Fibroblast of skin of back (primary cell): ENCODE results near the gene B3GALT5. TPM values are rescaled to one million over a fixed set of nuclear protein-coding genes. Genes with fewer than 3 reads are reported as not detected.
A peak's percentile ranks its signal among the peaks of the same experiment; 100 is the strongest.
"Not testable (repeated sequence)": the region's sequence is repeated elsewhere in the genome, so short reads cannot be mapped to it uniquely, and the experiment has no call there.

Source experiments
- DNase-seq: peaks from one replicate; pipeline ENCODE4 v3.0.0-alpha.2; 2013
- polyA plus RNA-seq, 2 experiments: library from polyadenylated mRNA; unstranded; fragments of 120-200 nt; gene quantifications; one replicate each; pipeline ENCODE4 v1.2.1, GENCODE V29; 2013; ENCODE audit not compliant: insufficient read length in 2 of 2

B3GALT5 gene, protein sequence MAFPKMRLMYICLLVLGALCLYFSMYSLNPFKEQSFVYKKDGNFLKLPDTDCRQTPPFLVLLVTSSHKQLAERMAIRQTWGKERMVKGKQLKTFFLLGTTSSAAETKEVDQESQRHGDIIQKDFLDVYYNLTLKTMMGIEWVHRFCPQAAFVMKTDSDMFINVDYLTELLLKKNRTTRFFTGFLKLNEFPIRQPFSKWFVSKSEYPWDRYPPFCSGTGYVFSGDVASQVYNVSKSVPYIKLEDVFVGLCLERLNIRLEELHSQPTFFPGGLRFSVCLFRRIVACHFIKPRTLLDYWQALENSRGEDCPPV
- 0.12 TPM for polyA plus RNA-seq (2013, experiment 1 of 2; ENCODE audit: insufficient read length)
- 0.08 TPM for polyA plus RNA-seq (2013, experiment 2 of 2; ENCODE audit: insufficient read length)

- DNase-seq: peak; percentile 48
These were observed at the start of gene B3GALT5 for GRCh38 chr21:39612233-39613040. Gene B3GALT5 (plus strand): TSS chr21:39612940. CDS start chr21:39660560, 47,620 bp downstream.

DNA sequence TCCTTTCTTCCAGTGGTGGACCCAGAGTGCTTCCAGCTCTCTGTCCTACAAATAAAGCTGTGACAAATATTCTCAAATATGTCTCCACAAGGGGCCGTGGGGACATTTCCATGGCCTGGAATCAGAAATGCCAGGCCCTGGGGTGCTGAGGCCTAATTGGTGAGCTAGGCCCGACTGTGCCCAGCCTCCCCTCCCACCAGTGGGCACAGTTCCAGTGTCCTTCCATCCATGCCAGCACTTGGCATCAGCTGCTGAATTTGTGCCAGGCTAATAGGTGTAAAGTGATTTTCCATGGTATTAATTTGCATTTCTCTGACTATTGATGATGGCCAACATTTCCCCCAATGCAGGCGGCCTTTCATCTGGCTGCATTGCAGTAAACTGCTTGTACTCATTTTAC, 48.5 kb upstream of the B3GALT5 start:
- DNase-seq: no peak

DNA sequence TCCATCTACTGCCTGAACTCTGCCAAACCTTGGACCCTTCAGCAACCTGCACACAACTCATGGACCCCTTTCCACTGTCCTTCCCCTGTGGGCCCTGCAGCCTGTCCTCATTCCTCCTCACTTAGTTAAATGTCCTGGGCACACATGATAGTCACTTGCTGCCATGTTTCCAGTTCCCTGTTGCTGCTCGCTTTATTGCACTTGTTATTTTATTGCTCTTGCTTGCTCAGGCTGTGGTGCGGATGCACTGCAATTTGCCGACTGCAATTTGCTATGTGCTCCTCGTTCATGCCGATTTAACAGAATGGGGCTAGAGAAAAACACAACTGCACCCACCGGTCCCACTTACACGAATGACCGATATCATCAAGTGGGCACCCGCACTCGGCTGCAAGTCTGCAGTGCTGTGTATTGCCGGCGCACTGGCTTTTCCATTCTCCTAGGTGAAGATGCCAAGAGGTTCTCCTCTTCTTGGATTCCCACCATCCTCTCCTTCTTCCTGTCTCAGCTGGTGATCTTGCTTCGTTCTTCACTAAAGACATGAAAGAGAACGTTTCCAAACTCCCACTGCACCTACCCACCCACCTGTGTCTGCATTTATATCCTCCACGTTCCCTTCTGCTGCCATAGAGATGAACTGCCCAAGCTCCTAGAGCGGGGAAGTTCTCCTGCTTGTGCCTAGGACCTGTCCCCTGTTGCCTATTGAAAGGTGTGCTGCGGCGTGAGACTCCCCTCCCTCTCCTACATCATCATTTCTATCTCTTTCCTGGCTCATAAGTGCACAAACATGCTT, 45.4 kb upstream of the B3GALT5 start:
- DNase-seq: no peak

DNA sequence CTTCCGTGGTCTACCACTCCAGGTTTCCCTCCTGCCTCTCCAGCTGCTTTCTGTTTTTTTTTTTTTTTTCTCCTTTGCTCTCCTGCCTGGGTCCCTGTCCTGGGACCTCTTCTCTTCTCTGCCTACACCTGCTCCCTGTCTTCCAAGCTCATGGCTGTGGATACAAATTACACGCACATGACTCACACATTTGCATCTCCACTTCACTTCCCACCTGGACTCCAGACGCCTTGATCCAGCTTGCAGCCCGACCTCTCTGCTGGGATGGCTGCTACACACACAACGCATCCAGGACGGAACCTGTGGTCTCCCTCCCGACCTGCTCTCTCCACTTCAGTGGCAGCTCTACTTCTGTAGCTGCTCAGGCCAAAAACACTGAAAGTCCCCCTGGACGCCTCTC, 44.4 kb upstream of the B3GALT5 start:
- no peak for DNase-seq

DNA sequence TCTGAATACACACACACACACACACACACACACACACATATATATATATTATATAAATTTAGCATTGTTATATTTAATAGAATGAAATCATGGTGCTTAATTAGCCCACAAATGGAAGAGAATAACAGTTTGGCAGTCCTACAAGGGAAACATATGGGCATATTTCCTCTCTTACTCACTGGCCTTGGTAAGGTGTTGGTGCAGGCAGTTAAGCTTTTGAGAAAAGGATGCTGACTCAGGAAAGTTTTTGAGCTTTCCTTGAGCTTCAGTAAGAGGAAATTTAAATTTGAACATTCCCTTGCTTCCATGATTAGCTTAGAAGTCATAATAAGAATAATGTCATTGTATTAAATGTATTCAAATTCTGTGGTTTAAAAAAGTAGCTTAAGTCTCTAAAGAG, 37.0 kb upstream of the B3GALT5 start:
- peak; percentile 29 for DNase-seq

DNA sequence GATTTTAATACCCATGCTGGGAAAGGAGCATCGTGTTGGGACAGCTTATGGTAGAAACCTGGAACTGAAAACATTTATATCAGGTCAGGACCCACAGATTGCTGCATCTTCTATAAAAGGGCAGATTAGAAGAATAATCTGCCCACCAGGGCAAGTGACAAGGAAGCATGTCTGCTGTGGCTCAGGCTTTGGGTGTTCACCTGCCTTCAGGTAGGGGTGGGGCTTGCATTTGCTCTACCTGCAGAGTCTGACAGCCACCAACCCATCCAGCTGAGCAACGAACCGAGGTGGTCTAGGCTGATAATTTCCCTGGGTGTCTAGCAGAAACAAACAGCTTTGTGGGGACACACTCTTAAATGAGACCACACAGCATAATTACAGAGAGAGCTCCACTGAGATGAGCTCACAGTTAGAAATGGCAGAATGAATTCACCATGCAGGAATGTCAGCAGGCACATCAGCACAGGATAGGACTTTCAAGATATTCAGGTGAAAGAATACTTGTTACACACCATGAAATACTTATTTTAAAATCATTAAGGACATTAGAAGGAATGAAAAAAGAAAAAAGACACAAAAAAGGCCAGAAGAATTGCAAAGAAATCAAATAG, 36.1 kb upstream of the B3GALT5 start:
- no peak for DNase-seq

- no peak for DNase-seq
These were observed 32.9 kb upstream of the B3GALT5 start for GRCh38 chr21:39579734-39580332.

DNA sequence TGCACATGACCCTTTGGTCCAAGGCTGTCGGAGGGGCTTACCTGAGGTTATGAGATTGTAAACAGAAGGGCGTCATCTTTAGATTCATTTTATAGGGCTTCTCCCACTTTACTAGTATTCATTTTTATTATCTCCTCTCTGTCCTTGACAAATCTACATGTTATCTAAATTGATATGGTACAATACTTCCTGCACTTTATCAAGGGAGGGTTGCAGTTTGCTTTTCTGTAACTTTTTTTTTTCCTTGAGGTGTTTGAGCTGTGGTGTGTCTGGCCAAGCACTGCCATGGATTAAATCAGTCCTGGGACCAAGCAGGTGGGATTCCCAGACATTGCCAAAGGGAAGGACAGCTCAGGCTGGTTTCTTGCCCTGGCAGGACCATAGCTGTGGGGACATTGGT, 32.0 kb upstream of the B3GALT5 start:
- DNase-seq: no peak

- no peak for DNase-seq
These were observed 31.3 kb upstream of the B3GALT5 start for GRCh38 chr21:39581414-39581813.

DNA sequence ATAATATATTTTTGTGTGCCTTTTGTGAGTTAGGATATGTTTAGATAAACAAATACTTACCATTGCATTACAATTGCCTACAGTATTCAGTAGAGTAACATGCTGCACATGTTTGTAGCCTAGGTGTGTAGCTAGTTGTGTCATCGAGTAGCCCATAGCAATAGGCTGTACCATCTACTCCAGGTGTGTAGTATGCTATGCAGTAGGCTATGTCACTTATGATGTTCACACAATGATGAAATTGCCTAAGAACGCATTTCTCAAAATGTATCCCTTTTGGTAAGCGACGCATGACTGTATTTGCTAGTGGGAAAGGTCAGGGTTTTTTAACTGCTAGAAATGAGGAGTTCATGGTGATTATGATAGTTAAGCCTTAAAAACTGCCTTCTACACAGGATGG, 30.0 kb upstream of the B3GALT5 start:
- DNase-seq: no peak

- DNase-seq: not testable (repeated sequence)
These were observed 29.2 kb upstream of the B3GALT5 start for GRCh38 chr21:39583586-39583985.

GRCh38 chr21:39587376-39587775, 25.4 kb upstream of the B3GALT5 start:
- no peak for DNase-seq

DNA sequence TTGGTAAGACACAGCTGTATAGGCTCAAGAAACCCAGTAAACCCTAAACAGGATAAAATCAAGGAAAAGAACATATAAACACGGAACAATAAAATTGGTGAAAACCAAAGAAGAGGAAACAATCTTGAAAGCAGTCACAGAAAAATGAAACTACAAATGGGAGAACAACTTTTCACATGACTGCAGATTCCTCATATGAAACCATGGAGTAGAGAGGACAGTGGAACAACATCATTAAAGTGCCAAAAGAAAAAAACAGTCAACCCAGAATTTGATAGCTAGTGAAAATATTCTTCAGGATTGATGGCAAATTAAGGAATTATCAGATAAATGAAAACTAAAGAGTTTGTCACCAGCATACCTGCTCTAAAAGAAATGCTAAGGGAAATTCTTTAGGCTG, 23.9 kb upstream of the B3GALT5 start:
- DNase-seq: no peak

GRCh38 chr21:39593522-39593921, 19.2 kb upstream of the B3GALT5 start:
- no peak for DNase-seq

DNA sequence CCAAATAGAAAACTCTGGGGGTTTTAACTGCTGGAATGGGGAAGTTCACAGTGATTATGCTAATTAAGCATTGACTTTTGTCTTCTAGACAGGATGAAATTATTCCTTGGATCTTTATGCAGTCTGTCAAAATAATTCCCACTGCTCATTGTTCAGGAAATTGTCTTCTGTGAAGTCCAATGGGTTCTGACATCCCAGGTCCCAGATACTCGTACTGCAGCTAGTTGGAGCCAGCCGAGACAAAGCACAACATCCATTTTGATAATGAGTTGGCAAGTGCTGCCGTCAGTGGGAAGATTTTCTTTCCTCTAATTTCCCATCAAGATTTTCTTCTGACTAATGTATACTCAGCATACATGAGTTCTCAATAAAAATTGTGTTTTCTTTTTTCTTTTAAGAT, 17.3 kb upstream of the B3GALT5 start:
- DNase-seq: no peak

DNA sequence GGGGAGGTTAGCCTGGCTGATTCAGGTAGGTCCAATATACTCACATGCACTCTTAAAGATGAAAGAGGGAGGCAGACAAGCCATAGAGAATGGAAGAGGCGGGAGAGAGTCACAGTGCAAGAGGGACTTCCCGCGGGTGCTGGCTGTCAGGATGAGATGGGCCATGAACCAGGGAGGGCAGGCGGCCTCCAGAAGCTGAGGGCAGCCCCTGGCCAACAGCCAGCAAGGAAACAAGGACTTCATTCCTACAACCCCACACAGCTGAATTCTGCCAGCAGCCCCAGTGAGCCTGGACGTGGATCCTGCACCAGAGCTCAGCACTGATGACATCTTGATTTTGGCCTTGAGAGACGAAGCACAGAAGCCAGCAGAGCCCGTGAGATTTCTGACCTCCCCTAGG, 15.1 kb upstream of the B3GALT5 start:
- DNase-seq: no peak

GRCh38 chr21:39599191-39599970, 13.4 kb upstream of the B3GALT5 start:
- no peak for DNase-seq

DNA sequence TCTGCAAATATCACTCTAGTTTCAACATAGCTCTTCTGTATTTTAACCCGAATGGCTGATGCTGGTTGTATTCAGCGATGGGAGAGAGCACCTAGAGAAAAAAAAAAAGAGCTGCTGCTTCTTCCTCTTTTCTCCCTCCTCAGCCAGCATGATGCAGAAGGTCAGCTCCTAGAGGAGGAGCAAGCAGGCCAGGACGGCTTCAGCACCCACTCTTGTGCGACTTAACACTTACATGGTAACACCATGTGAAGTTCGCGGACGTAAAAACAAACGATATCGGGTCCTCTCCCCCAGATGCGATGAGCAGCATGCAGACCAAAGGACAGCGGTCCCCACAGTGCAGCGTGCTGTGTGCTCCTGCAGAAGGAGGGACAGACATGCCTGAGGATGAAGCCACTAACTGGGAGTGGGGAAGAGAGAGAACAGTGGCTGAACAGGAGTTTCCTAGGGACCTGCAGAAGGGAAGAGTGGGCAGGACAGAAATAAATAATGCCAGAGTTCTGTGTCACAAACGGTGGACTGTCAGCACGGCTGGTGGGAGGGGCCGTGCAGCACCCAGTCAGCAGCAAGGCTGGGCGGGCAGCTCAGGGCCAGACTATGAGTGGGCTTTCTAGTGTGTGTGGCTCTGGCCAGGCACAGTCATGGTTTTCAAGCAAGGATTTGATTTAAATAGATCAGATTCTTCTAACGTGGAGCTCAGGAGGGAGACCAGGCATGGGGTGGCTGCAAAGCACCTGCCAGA, 11.4 kb upstream of the B3GALT5 start:
- DNase-seq: peak; percentile 18

GRCh38 chr21:39602076-39602689, 10.6 kb upstream of the B3GALT5 start:
- no peak for DNase-seq

DNA sequence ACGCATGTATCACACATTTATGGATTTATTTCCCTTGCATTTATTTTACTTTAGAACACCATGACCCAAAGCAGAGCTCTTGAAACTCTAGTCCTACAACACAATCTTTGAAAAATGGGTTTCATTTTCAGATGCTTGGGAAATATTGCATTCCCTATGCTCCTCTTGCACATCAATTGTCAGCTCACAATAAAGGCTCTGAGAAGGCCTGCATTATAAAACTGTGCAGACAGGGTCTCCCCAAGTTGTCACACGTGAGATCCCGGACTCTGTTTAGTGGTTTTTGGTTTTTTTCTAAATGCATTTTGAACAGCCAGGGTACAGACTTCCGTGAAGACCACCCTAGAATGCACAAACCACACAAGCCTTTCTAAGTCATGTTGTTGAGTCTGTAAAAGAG, 9.9 kb upstream of the B3GALT5 start:
- no peak for DNase-seq
